Effector CD4-positive, alpha-beta T cell (primary cell): Measurements from ENCODE around the gene RNF166.

Source experiments
- DNase-seq: peaks from one replicate; pipeline ENCODE4 v3.0.0-alpha.2; 2020

Gene RNF166

GRCh38 chr16:88723507-88723887 lies 17.3 kb upstream of the RNF166 start:
- no peak for DNase-seq

- no peak for DNase-seq
These were observed 16.7 kb upstream of the RNF166 start for GRCh38 chr16:88722784-88723506.

GRCh38 chr16:88721815-88722755 lies 15.9 kb upstream of the RNF166 start:
- no peak for DNase-seq

- DNase-seq: no peak
These were observed 15.0 kb upstream of the RNF166 start for GRCh38 chr16:88721236-88721635.

GRCh38 chr16:88720396-88720970 lies 14.3 kb upstream of the RNF166 start:
- DNase-seq: no peak

- DNase-seq: no peak
These were observed 13.7 kb upstream of the RNF166 start for GRCh38 chr16:88719933-88720296.

GRCh38 chr16:88719267-88719932 lies 13.2 kb upstream of the RNF166 start:
- DNase-seq: no peak

- DNase-seq: no peak
These were observed 12.0 kb upstream of the RNF166 start for GRCh38 chr16:88718178-88718577.

- DNase-seq: no peak
These were observed 10.4 kb upstream of the RNF166 start for GRCh38 chr16:88716601-88717001.

GRCh38 chr16:88716201-88716600 lies 10.0 kb upstream of the RNF166 start:
- DNase-seq: no peak

GRCh38 chr16:88715312-88716190 lies 9.3 kb upstream of the RNF166 start:
- no peak for DNase-seq

GRCh38 chr16:88714420-88715302 lies 8.5 kb upstream of the RNF166 start:
- no peak for DNase-seq

- no peak for DNase-seq
These were observed 7.6 kb upstream of the RNF166 start for GRCh38 chr16:88713568-88714419.

- no peak for DNase-seq
These were observed 6.8 kb upstream of the RNF166 start for GRCh38 chr16:88713054-88713453.

- no peak for DNase-seq
These were observed 6.3 kb upstream of the RNF166 start for GRCh38 chr16:88712362-88712979.

GRCh38 chr16:88711750-88712340 lies 5.6 kb upstream of the RNF166 start:
- no peak for DNase-seq

GRCh38 chr16:88710556-88710955 lies 4.3 kb upstream of the RNF166 start:
- DNase-seq: no peak

- DNase-seq: no peak
These were observed 988 bp upstream of the RNF166 start for GRCh38 chr16:88706965-88707826.
